Common myeloid progenitor, CD34-positive (primary cell): ENCODE results near the gene AP5B1.

ENCODE experiments used
- CTCF ChIA-PET: fragments of 350-600 bp; sonication (Branson Sonifier 250); formaldehyde crosslinking; loops from one replicate; lab custom pipeline; 2021; ENCODE audit warnings: antibody characterized with exemption; lab: Charles Lee
- POLR2A ChIA-PET: fragments of 350-600 bp; sonication (Branson Sonifier 250); formaldehyde crosslinking; loops from one replicate; lab custom pipeline; 2021; ENCODE audit warnings: antibody characterized with exemption; lab: Charles Lee
- DNase-seq, 3 donors: peaks; one replicate each; pipeline versions ENCODE4 v3.0.0 to v3.0.0-alpha.2; 2013
- H3K27ac ChIP-seq, 2 experiments: 1 replicate in 1 of 2; 2 replicates in 1 of 2; pipeline ENCODE4 v1.7.0; 2013; ENCODE audit warnings: inconsistent platforms in 2 of 2, low read length in 2 of 2, mild to moderate bottlenecking in 2 of 2, low read depth in 1 of 2, moderate library complexity in 1 of 2; ENCODE audit not compliant: severe bottlenecking in 2 of 2, insufficient read depth in 1 of 2, poor library complexity in 1 of 2
- H3K27me3 ChIP-seq, 5 experiments: replicated peaks in 2 of 5; 1 replicate in 3 of 5; 2 replicates in 2 of 5; pipeline versions ENCODE4 v1.6.1 to v1.7.0; 2013; ENCODE audit warnings: low read length in 4 of 5, mild to moderate bottlenecking in 2 of 5, moderate library complexity in 2 of 5, inconsistent platforms in 1 of 5; ENCODE audit not compliant: insufficient read depth in 5 of 5, control insufficient read depth in 4 of 5
- H3K36me3 ChIP-seq, 4 experiments: 1 replicate in 2 of 4; 2 replicates in 2 of 4; pipeline versions ENCODE4 v1.6.1 to v1.7.0; 2013; ENCODE audit warnings: low read length in 3 of 4, control low read depth in 1 of 4, mild to moderate bottlenecking in 1 of 4; ENCODE audit not compliant: control insufficient read depth in 4 of 4, insufficient read depth in 4 of 4
- H3K4me1 ChIP-seq, 4 experiments: 1 replicate in 3 of 4; 2 replicates in 1 of 4; pipeline versions ENCODE4 v1.6.1 to v1.7.1; 2013; ENCODE audit warnings: low read length in 3 of 4, mild to moderate bottlenecking in 3 of 4, control low read depth in 1 of 4, inconsistent platforms in 1 of 4, moderate library complexity in 1 of 4; ENCODE audit not compliant: control insufficient read depth in 4 of 4, insufficient read depth in 4 of 4; ENCODE audit errors: control extremely low read depth in 1 of 4
- H3K4me3 ChIP-seq, 7 experiments: 1 replicate in 4 of 7; 2 replicates in 3 of 7; pipeline versions ENCODE4 v1.5.1 to v1.7.0; 2013; ENCODE audit warnings: mild to moderate bottlenecking in 7 of 7, low read length in 6 of 7, moderate library complexity in 6 of 7, inconsistent platforms in 2 of 7, low read depth in 2 of 7, control low read depth in 1 of 7; ENCODE audit not compliant: insufficient read depth in 4 of 7, control insufficient read depth in 1 of 7; ENCODE audit errors: extremely low read depth in 1 of 7
- H3K9me3 ChIP-seq, 5 experiments: 1 replicate in 4 of 5; 2 replicates in 1 of 5; pipeline versions ENCODE4 v1.6.1 to v1.7.1; 2013; ENCODE audit warnings: low read length in 4 of 5, mild to moderate bottlenecking in 2 of 5, inconsistent platforms in 1 of 5, low read depth in 1 of 5, moderate library complexity in 1 of 5; ENCODE audit not compliant: control insufficient read depth in 4 of 5, insufficient read depth in 2 of 5; ENCODE audit errors: control extremely low read depth in 1 of 5
- WGBS: methylation state at CpG from one replicate; pipeline ENCODE4 v1.1.5; 2013; ENCODE audit not compliant: insufficient coverage; 5-methylcytosine and 5-hydroxymethylcytosine counted together

AP5B1 gene

GRCh38 chr11:65798882-65799281 lies 18.1 kb upstream of the AP5B1 start:
- Histone ChIP-seq H3K4me3 (no peak overlapping the region), H3K4me1 (peaks cover 0 to 1% (median 0%) of the 10 kb centered on the region in 4 experiments), H3K27me3 (peaks cover 0 to 23% (median 2%) of the 10 kb centered on the region in 5 experiments), H3K27ac (no peak overlapping the region), H3K36me3 (no peaks in the 10 kb centered on the region), H3K9me3 (no peaks in the 10 kb centered on the region)
- WGBS: 100% methylated on average over 4 of the region's 8 CpGs
- ChIA-PET CTCF (interaction anchor here (0.8 to 6.2 kb wide), 5 partner anchors 9 to 28 kb away, joined by 3 to 30 read pairs (median 4); partner anchors contain the start of gene AP5B1), POLR2A (no interaction called here)
- DNase-seq: no peak

GRCh38 chr11:65797711-65798110 lies 16.9 kb upstream of the AP5B1 start:
- no peaks in the 10 kb centered on the region for H3K9me3 ChIP-seq
- no peak for DNase-seq
- peaks cover 0 to 11% (median 2%) of the 10 kb centered on the region in 5 experiments for H3K27me3 ChIP-seq
- ChIA-PET CTCF (interaction anchor here (1.0 to 6.2 kb wide), 4 partner anchors 10 to 105 kb away, joined by 3 to 30 read pairs (median 4); partner anchors contain the start of gene AP5B1), POLR2A (no interaction called here)
- 86% methylated on average over 10 of the region's 13 CpGs for WGBS
- H3K4me3 ChIP-seq: no peak overlapping the region
- H3K27ac ChIP-seq: no peak overlapping the region
- H3K36me3 ChIP-seq: no peaks in the 10 kb centered on the region
- H3K4me1 ChIP-seq: no peaks in the 10 kb centered on the region

- 92% methylated on average over 12 of the region's 15 CpGs for WGBS
- ChIA-PET CTCF (interaction anchor here (1.0 to 6.2 kb wide), 5 partner anchors 10 to 104 kb away, joined by 3 to 30 read pairs (median 3); partner anchors contain the start of gene AP5B1), POLR2A (no interaction called here)
- Histone ChIP-seq H3K36me3 (no peaks in the 10 kb centered on the region), H3K27ac (no peak overlapping the region), H3K4me3 (no peak overlapping the region), H3K27me3 (peaks cover 0 to 9% (median 0%) of the 10 kb centered on the region in 5 experiments), H3K4me1 (peaks cover 0 to 7% (median 6%) of the 10 kb centered on the region in 4 experiments), H3K9me3 (no peaks in the 10 kb centered on the region)
- no peak for DNase-seq
Observed at GRCh38 chr11:65796726-65797601, 16.2 kb upstream of the AP5B1 start.

GRCh38 chr11:65794570-65795510 lies 14.1 kb upstream of the AP5B1 start:
- ChIA-PET CTCF (interaction anchor here (7.5 kb wide), 1 partner anchor 17 kb away, joined by 81 read pairs; the partner anchor contains the start of gene AP5B1), POLR2A (no interaction called here)
- 98% methylated on average over 42 of the region's 42 CpGs for WGBS
- Histone ChIP-seq H3K4me3 (no peak overlapping the region), H3K27me3 (peaks cover 0 to 2% (median 0%) of the 10 kb centered on the region in 5 experiments), H3K9me3 (no peaks in the 10 kb centered on the region), H3K36me3 (no peaks in the 10 kb centered on the region), H3K4me1 (peaks cover 0 to 19% (median 17%) of the 10 kb centered on the region in 4 experiments), H3K27ac (no peak overlapping the region)
- no peak for DNase-seq

GRCh38 chr11:65793625-65794400 lies 13.0 kb upstream of the AP5B1 start:
- Histone ChIP-seq H3K4me1 (peaks cover 0 to 22% (median 17%) of the 10 kb centered on the region in 4 experiments), H3K9me3 (no peaks in the 10 kb centered on the region), H3K4me3 (no peak overlapping the region), H3K27me3 (peaks cover 0 to 12% (median 1%) of the 10 kb centered on the region in 5 experiments), H3K27ac (no peak overlapping the region), H3K36me3 (no peaks in the 10 kb centered on the region)
- ChIA-PET CTCF (interaction anchor here (2.0 to 7.5 kb wide), 2 partner anchors 10 to 16 kb away, joined by 6 to 81 read pairs; partner anchors contain the start of gene AP5B1), POLR2A (interaction anchor here (0.5 kb wide), 1 partner anchor 17 kb away, joined by 3 read pairs; no protein-coding TSS in a partner anchor)
- no peak for DNase-seq
- WGBS: 95% methylated on average over 26 of the region's 29 CpGs

GRCh38 chr11:65793144-65793581 lies 12.4 kb upstream of the AP5B1 start:
- Histone ChIP-seq H3K9me3 (no peaks in the 10 kb centered on the region), H3K27me3 (peaks cover 0 to 18% (median 8%) of the 10 kb centered on the region in 5 experiments), H3K27ac (no peak overlapping the region), H3K4me3 (no peak overlapping the region), H3K4me1 (peaks cover 0 to 27% (median 20%) of the 10 kb centered on the region in 4 experiments), H3K36me3 (no peaks in the 10 kb centered on the region)
- DNase-seq: no peak
- over 99% methylated on average over 10 of the region's 16 CpGs for WGBS
- ChIA-PET POLR2A (interaction anchor here (0.5 kb wide), 1 partner anchor 16 kb away, joined by 3 read pairs; no protein-coding TSS in a partner anchor), CTCF (interaction anchor here (1.4 to 7.5 kb wide), 3 partner anchors 9 to 15 kb away, joined by 3 to 81 read pairs (median 6); partner anchors contain the start of gene AP5B1)
